Measurements from ENCODE around the gene CALB2.

The CALB2 gene

DNA sequence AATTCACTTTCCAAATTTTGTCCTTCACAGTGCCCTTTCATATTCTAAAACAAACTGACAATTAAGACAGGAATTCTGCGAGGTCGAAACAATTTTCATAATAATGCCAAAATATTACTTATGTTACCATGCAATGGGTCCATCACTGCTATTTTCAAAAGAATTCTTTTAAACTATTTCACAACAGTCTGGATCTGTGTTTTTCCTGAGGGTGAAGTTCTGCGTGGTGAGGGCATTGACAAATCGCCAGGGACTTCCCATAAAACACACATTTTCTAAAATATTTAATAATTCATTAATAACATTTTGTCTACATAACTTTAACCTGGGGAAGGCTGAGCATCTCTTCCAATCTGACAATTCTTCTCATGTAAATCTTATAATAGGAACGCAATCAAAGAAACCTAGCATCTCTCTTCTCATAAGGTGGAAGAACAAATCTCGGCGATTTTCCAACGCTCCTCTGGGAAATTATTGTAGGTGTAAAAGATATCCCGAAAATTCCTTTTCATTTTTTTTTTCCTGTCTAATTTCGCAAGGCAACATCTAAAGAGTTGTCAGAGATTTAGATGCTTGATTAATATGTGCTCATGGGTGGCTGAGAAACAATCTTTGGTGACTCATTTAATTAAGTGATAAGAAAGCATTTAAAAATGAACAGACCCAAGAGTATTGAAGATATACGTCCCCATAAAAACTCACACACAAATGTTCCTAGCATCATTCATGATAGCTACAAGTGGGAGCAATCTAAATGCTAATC, 41.5 kb downstream of the CALB2 start:
- no peak for DNase-seq

DNA sequence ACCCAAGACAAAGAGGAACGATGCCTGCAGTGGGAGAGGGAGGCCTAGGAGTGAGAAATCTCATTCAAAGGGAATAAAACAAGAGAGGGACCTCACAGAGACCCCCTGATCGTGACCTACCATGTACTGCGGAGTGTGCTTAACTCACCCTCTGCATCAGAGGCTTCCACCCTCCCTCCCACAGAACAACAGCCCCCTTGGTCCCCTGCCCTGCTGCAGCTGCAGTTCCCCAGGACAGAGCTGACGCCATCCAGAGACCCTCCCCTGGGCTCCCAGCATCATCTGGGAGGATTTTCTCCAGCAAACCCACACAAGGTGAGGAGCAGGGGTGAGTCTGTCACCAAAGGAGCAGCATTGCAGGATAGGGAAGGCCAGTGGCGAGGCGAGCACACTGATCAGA, 43.5 kb downstream of the CALB2 start:
- no peak for DNase-seq

DNA sequence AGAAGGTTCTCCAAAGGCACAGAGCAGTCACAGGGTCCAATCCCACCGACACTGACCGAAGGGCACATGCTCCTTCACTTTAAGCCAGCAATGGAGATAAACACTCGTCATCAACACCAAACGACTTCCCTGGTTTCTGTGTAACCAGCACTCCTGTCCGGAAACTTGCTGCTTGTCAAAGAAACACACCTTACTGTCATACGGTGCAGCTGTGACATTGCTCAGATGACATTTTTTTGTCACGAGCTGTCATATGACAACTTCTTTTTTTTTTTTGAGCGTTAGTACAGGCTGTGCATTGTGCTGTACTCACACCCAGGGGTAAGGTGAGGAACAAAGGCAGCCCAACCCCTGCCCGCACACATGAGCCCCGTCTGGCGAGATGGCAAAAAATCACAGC, 44.2 kb downstream of the CALB2 start:
- no peak for DNase-seq

DNA sequence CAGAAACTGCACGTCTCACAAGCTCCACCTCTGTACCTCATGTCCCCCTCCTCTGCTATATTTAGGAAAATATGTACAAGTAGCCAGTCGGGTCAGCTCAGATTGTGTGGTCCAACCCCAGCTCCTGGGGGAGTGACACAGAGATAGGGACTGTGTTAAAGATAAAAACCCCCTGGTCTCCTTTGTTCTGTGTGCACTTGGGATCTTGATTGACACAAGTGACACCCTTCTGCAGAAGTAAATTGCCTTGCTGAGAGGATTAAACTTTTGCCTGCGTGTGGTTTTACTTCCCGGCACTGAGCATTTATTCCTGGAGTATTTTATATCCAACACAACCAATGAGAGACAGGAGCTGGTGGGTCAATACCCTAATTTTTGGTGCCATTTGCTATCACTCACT, 45.8 kb downstream of the CALB2 start:
- DNase-seq: no peak

DNA sequence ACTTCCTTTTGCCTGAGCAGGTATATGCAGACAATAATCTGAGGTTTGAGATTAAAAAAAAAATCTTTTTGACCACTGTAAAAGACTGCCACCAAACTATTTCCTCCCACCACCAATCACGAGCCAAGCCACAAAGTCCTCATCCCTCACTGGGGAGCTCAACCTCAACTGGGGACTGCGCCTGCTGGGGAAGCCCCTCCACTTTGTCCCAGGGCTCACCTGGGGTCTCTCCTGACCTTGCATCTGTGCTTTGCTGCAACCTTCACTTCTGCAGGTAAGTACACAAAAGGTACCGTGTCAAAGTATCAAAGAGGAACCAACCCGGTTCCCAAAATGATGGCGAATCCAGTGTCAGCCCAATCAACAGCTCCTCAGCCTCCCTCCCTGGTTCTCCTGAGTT, 47.8 kb downstream of the CALB2 start:
- DNase-seq: no peak

DNA sequence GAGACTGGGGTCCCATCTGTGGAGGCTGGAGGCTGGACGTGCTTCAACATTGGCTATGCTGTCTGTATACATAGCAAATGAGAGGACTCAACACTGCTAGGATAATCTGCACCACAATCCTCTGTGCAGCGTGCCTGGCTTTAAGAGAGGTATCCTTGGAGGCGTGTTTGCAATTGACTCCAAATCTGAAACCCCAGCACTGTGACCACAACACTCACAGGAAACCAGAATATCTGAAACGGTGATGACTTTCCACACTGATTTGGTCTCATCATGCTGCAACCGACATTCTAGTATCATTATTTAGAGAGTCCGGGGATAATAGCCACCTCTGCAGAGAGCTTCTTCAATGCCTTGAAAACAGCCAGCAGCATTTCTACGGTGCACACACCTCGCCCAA, 48.2 kb downstream of the CALB2 start:
- no peak for DNase-seq

DNA sequence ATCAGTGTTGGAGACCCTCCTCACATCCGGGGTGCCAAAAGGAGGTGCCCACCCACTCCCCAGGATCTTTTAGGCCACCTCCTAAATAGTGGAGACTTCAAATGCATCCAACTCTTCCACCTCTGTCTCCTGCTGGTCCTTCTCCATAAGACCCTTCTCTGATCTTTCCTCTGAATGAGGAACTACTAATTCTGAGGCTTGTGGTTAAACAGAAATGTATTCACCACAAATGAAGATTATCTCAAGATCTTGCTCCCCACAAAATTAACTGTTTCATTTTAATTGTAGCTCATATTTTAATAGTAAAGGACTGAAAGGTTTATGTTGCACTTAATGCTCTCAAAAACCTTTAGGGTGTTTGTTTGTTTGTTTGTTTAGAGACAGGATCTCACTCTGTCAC, 49.2 kb downstream of the CALB2 start:
- DNase-seq: peak; percentile 60

DNA sequence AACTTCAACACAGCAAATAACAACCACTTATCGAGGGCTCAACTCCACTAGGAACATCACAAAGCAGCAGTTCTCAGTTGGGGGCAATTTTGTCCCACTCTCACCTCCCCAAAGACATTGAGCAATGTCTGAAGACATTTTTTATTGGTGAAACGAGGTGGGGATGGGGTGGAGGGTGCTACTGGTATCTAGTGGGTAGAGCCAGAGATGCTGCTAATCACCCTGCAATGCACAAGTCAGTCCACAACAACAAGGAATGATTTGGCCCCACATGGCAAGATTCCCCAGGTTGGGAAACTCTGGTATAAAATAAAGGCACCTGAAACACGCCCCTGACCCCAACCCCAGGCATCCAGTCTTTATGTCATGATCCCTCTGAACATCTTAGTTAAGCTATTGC, 50.0 kb downstream of the CALB2 start:
- DNase-seq: no peak

DNA sequence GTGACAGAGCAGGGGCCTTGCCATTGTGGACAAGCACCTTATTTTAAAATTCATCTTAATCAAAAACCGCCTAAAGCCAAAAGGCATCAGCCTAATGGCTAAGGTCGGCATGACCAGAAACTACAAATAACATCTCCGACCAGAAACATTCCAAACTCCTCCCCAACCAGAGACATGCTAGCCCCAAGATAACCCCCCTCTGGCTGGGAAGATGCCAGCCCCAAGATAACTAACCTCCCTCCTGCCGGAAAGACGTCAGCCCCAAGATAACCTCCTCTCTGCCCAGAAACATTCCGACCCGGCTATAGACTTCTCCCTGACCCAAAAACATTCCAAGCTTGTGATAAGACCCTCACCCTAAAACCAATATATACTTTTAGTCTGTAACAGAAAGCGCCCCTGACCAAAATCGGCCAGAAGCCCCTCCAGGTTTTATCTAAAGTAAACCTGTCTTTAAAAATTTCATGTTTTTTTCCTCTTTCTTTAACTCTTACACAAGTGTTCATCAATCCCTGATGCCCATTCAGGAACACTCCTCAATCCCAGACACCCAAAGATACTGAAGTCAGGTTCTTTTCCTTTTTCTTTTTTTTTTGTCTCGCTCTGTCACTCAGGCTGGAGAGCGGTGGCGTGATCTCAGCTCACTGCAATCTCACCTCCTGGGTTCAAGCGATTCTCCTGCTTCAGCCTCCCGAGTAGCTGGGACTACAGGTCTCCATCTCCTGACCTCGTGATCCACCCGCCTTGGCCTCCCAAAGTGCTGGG, 50.7 kb downstream of the CALB2 start:
- peak; percentile 17 for DNase-seq

DNA sequence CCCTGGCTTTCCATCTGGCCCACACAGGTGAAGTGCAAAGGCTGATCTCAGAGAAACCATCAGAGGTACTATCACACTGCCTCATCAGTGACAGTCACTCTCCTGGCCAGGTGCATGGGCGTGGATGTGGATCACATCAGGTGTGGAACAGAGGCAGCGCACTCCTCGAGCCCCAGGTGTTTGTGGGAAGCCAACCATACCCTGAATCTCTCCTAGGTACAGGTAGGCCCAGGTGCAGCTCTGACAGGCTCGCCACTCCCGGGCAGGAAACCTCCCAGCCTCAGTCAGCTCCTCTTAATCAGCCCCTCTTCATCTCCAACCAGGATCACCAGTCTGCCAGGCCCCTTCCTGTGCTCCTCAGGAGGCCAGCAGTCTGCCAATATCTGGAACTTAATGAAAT, 51.6 kb downstream of the CALB2 start:
- DNase-seq: no peak

DNA sequence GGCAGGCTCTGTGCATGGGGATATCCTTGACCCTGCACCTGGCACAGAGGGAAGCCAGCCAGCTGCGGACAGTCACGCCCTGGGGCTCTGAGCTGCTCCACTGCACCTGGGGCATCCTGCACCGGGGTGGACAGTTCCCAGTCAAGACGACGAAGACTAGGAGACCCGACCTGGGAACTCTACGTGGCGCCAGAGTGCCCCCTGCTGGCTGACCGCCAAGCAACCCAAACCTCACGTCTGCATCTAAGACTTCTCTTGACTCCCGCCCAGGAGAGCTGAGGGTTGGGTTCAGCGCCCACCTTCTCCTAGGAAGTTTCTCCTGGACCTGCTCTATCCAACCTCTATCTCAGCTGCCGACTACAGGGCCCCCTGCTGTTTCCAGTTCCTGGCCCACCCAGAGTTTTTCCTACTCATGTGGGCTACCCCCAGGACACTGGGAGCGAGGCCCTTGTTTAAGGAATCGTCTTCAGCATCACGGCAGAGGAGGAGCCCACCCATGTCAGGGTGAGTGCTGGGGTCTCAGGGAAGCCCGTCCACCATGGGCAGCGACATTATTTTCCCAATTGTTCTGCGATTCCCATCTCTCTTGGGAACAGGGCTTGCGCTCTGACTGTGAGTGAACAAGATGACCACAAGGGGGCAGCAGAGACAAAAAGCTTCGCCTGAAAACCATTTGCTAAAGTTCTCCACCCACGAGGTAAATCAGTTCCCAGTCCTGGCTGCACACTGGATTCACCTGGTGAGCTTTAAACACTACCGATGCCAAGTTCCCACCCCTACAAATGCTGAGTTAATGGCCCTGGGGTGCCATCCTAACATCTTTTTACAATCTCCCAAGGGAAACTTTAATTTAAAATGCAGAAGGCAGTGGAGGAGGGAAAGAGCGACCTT, 54.0 kb downstream of the CALB2 start:
- peak; percentile 85 for DNase-seq

DNA sequence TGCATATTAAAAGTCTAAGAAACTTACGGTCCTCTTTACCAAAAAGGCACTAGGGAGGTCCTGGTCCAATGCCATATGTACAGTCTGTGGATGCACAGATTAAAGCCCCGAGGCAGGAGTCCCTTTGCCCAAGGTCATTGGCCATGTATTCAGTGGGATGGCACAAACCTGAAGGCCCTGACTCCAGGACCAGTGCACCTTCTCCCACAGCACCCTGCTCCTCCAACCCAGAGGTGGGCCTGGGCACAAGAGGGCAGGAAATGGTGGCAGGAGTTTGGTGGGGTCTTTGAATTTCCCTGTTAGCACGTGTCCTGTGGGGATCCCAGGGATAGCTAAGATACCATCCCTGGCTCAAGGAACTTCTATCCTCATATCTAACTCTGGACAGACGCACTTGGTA, 54.8 kb downstream of the CALB2 start:
- DNase-seq: no peak

DNA sequence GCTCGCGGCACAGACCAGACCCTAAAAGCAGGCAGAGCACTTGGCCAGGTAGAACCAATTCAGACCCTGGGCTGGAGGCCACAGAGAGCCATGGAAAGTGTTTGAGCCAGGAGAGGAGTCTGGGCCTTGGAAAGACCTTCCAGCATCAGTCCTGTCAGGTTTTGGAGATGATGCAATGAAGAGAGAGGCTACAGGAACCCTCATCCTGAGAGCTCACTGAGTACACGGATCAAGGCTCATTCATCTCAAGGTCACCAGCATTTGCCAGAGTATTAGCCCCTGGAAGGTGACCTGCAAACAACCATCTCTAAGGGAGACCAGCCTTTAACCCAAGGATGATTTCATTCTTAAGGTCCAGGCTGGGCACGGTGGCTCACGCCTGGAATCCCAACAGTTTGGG, 55.5 kb downstream of the CALB2 start:
- DNase-seq: no peak

DNA sequence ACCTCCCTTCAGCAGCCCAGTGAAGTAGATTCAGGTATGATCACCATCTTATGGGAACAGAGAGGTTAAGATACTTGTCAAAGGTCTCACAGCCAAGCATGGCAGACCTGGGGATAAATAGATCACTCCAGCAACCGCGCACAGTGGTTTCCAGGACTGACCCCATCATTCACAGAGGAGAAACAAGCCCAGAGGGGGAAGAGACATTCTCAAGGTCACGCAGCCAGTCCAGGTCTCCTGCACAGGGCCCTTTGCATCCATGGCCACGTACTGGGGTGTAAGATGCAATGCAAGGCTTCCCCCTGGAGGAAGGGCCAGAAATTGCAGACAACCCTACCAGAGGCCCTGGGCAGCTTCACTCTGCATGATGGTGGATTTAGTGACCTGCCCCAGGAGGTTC, 63.4 kb downstream of the CALB2 start:
- peak; percentile 58 for DNase-seq

DNA sequence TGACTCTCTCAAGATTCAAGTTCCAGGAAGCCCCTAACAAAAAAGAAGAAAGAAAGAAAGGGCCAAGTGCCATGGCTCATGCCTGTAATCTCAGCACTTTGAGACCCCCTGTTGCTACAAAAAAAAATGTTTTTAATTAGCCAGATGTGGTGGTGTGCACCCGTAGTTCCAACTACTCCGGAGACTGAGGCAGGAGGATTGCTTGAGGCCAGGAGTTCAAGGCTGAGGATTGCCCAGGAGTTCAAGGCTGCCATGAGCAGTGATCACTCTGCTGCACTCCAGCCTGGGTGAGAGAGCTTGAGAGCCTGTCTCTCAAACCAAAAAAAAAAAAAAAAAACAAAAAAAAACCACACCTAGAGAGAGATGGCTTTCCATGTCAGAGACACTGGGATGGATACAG, 64.5 kb downstream of the CALB2 start:
- DNase-seq: no peak

DNA sequence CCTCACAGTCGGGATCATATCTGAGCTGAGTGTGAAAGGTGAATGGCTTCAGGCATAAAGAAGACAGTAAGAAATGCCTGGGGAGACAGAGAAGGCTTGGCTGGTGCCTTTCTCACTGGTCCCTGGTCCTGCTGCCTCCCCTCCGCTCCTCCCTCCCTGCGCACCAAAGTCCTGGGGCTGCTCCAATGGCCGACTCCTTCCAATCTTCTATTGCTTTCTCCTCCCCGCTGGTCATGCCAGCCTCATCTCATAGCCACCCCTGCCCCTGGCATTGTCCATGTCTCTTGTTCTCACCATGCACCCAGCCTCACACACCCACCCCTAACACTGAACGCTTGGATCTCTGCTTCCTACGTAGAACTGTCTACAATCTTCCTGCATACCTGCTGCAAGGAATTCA, 65.3 kb downstream of the CALB2 start:
- no peak for DNase-seq

DNA sequence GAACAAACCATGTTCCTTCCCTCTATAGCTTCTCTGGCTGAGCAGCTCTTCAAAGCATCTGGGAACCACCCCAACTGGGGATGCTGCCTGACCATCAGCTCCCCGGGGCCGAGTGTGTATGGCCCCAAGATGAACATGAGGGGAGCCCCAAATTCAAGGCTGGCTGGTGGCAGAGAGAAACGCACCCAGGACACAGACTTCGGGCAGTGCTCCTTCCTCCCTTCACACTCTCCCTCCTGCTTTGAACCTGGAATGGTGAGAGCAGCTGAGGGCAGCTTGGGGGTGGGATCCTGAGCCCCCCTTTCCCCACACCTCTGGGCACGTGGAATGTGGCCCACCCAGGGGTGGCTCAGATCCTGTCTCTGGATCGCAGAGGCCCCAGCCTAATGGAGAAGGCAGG, 66.1 kb downstream of the CALB2 start:
- no peak for DNase-seq

DNA sequence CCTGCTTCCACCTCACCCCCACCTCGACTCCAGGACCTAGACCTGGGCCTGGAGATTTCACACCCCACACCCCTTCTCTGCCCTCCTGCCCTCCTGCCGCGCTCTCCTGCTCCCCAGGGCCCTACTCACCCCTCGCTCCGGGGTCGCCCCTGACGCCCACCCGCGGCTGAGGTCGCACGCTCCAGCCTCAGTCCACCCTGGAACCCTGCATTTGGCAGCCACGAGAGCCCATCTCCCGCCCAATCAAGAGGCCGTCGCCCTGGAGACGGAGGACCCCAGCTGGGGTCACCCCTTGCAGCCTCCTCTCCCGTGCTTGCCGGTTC, 67.2 kb downstream of the CALB2 start:
- DNase-seq: no peak

DNA sequence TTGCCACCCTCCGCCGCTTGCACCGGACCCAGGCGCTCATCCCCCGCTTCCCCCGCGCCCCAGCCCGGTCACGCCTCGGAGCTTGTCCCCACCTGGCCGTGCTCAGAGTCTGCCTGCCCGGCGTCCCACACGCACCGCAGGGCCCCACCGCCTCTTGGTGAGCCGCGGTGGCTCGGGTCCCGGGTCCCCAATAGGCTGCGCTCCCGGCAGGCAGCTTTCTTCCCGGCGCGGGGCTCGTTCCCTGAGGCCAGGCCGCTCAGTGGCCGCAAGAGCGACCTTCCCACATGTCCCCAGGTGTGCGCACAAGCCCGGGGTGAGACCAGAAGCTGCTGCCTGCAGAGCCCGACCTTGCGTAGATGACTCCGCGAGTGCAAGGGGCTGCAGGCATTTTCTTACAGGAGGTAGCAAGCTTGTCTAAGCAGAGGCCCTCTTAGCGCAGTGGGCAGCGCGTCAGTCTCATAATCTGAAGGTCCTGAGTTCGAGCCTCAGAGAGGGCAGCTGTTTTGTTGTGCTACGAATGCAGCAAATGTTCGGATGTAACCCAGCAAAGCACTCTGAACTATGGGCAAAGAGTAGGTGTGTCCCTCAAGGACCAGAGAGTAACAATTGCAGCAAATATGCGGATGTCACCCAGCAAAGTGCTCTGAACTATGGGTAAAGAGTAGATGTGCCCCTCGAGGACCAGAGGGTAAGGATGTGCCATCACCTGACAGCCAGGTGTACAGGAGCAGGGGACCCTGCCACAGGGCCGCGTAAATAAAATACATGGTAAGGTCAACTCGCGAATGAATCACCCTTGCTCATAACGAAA, 67.8 kb downstream of the CALB2 start:
- DNase-seq: no peak

DNA sequence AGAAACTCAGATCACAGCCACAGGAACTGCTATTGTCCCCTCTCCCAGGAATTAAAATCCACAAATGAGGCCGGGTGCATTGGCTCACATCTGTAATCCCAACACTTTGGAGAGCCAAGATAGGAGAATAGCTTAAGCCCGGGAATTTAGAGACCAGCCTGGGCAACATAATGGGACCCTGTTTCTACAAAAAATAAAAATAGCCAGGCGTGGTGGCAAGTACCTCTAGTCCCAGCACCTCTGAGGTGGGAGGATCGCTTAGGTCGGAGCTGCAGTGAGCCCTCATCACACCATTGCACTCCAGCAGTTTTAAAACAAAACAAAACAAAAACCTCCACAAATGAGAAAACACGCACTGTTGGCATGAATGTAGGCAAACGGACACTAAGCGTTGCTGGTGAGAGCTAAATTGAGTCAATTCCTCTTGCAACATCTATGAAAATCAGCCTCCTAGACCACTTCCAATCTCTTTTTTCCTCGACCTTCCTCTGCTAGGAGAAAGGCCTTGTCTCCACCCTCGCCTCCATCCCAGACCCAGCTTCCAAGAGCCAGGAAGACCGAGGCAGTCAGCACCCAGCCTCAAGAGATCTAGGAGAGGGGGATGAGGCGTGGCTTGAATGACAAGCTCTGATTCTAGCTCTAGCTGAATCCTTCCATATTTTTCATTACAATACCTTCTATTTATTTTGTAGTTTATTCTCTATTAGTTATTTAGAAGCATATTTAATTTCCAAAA, 68.5 kb downstream of the CALB2 start:
- no peak for DNase-seq

DNA sequence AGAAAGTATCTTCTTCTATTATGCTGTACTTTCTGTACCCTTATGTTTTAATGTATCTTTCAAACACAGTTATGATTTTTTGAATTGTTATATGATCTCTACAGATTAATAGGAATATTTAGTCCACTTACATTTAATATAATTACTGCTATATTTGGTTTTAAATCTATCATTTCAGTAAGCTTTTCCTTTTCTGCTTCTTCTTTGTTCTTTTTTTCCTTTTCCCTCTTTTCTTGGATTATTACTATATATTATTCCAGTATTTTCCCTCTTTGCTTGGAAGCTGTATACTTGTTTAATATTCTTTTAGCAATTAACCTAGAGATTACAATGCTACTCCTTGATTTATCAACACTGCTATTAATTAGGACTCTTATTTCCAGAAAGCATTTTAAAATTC, 69.9 kb downstream of the CALB2 start:
- no peak for DNase-seq

DNA sequence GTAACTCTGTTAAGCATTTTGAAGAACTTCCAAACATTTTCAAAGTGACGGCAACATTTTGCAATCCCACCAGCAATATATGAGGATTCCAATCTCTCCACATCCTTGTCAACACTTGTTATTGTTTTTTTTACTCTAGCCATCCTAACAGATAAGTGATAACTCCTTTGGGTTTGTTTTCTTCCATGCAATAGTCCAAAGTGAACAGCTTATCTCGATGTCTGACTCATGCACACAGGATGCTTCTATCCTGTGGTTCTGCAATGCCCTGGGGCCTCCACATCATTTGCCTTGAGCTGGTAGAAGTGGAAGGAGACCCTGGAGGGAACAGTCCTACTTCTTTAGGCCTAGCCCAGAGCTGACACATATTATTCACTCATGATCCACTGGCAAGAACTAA, 70.4 kb downstream of the CALB2 start:
- no peak for DNase-seq
